A673 (cell line): ENCODE data around the gene IARS1.

Experiments
- CTCF ChIP-seq: fragments of 300-800, 200-600 bp; sonication (generic); conservative IDR thresholded peaks from 2 replicates; pipeline ENCODE4 v1.5.1; 2017; ENCODE audit warnings: low read depth, mild to moderate bottlenecking, antibody characterized with exemption, low read length, moderate library complexity, mixed read lengths
- EZH2 ChIP-seq: fragments of 200-600 bp; sonication (generic); IDR thresholded peaks from 2 replicates; pipeline ENCODE4 v1.6.1; 2017; ENCODE audit warnings: borderline replicate concordance, low read depth, mild to moderate bottlenecking, mixed read lengths, antibody characterized with exemption, low read length; ENCODE audit not compliant: poor library complexity, severe bottlenecking

DNA sequence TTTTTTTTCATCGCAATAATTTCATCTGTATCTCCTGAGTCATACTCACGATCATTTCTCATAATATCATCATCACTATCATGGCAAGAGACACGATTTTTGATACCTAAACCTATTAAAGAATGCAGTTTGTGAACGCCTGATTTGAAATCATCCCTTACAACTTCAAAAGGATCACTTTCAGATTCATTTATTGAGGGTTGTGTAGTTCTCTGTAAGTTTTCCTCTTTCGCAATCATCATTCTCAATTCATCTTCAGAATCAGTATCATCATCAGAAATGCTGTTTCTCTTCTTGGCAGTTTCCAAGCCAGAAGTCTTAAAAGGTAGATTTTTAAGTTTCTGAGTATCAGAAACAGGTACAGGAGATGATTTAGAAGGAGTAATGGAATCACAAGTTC lies 22.0 kb upstream of the IARS1 start:
- no peak for TF ChIP-seq EZH2
- no peak for TF ChIP-seq CTCF
